Measurements from ENCODE around the gene LRRN2. TPM values are rescaled to one million over a fixed set of nuclear protein-coding genes. Genes with fewer than 3 reads are reported as not detected.

The LRRN2 gene
- total RNA-seq, 4 donors from 2014 or later, result 4.0 to 19.6 (median 7.0) TPM

GRCh38 chr1:204611036-204611435 lies 74.5 kb downstream of the LRRN2 start:
- 40 to 58% methylated on average over 1 to 3 of the region's 3 CpGs for WGBS, 2 donors (ENCODE audit: low coverage in 1 of 2)
- no peak for ATAC-seq
- no peak overlapping the region for H3K4me3 ChIP-seq
- no peaks in the 10 kb centered on the region for H3K36me3 ChIP-seq
- H3K4me1 ChIP-seq, result no peaks in the 10 kb centered on the region
- H3K27ac ChIP-seq, result no peak overlapping the region
- no peak for TF ChIP-seq POLR2A (IDR thresholded peaks at IDR 0.05)
- no peak for TF ChIP-seq CTCF (IDR thresholded peaks at IDR 0.05)
- TF ChIP-seq POLR2AphosphoS5 (IDR thresholded peaks at IDR 0.05), result no peak
- no peak for TF ChIP-seq EP300 (IDR thresholded peaks at IDR 0.05)
- no peaks in the 10 kb centered on the region for H3K9me3 ChIP-seq
- H3K27me3 ChIP-seq, result no peaks in the 10 kb centered on the region

- Histone ChIP-seq H3K36me3 (no peaks in the 10 kb centered on the region), H3K9me3 (no peaks in the 10 kb centered on the region), H3K4me1 (no peaks in the 10 kb centered on the region), H3K27me3 (no peaks in the 10 kb centered on the region), H3K4me3 (no peak overlapping the region), H3K27ac (no peak overlapping the region)
- ATAC-seq, result no peak
- TF ChIP-seq POLR2AphosphoS5 (IDR thresholded peaks at IDR 0.05) (no peak), EP300 (IDR thresholded peaks at IDR 0.05) (no peak)
- WGBS, 2 donors (ENCODE audit: low coverage in 1 of 2), result 60 to 100% methylated on average over 1 of the region's 6 CpGs
Measured at GRCh38 chr1:204607910-204608309, 77.6 kb downstream of the LRRN2 start.

GRCh38 chr1:204605791-204606190 lies 79.7 kb downstream of the LRRN2 start:
- no peak for ATAC-seq
- Histone ChIP-seq H3K27me3 (no peaks in the 10 kb centered on the region), H3K4me1 (no peaks in the 10 kb centered on the region), H3K27ac (no peak overlapping the region), H3K4me3 (no peak overlapping the region), H3K9me3 (no peaks in the 10 kb centered on the region), H3K36me3 (no peaks in the 10 kb centered on the region)
- 63 to 80% methylated on average over 1 to 4 of the region's 7 CpGs for WGBS, 2 donors (ENCODE audit: low coverage in 1 of 2)
- TF ChIP-seq POLR2A (IDR thresholded peaks at IDR 0.05), result no peak
- TF ChIP-seq EP300 (IDR thresholded peaks at IDR 0.05), result no peak
- TF ChIP-seq POLR2AphosphoS5 (IDR thresholded peaks at IDR 0.05), result no peak
- no peak for TF ChIP-seq CTCF (IDR thresholded peaks at IDR 0.05)

GRCh38 chr1:204602871-204603542 lies 82.5 kb downstream of the LRRN2 start:
- H3K9me3 ChIP-seq, result no peaks in the 10 kb centered on the region
- H3K4me3 ChIP-seq, result no peak overlapping the region
- H3K27me3 ChIP-seq, result no peaks in the 10 kb centered on the region
- H3K27ac ChIP-seq, result no peak overlapping the region
- H3K4me1 ChIP-seq, result no peaks in the 10 kb centered on the region
- 67 to 83% methylated on average over 3 to 5 of the region's 6 CpGs for WGBS, 2 donors (ENCODE audit: low coverage in 1 of 2)
- no peak for TF ChIP-seq POLR2A (IDR thresholded peaks at IDR 0.05)
- TF ChIP-seq CTCF (IDR thresholded peaks at IDR 0.05), result no peak
- no peak for TF ChIP-seq POLR2AphosphoS5 (IDR thresholded peaks at IDR 0.05)
- TF ChIP-seq EP300 (IDR thresholded peaks at IDR 0.05), result no peak
- ATAC-seq, result no peak
- no peaks in the 10 kb centered on the region for H3K36me3 ChIP-seq

- H3K36me3 ChIP-seq, result no peaks in the 10 kb centered on the region
- no peak overlapping the region for H3K27ac ChIP-seq
- no peak overlapping the region for H3K4me3 ChIP-seq
- 32 to 80% methylated on average over 1 to 4 of the region's 6 CpGs for WGBS, 2 donors (ENCODE audit: low coverage in 1 of 2)
- no peaks in the 10 kb centered on the region for H3K9me3 ChIP-seq
- ATAC-seq, result no peak
- TF ChIP-seq POLR2AphosphoS5 (IDR thresholded peaks at IDR 0.05) (no peak), EP300 (IDR thresholded peaks at IDR 0.05) (no peak), CTCF (IDR thresholded peaks at IDR 0.05) (no peak), POLR2A (IDR thresholded peaks at IDR 0.05) (no peak)
- no peaks in the 10 kb centered on the region for H3K27me3 ChIP-seq
- H3K4me1 ChIP-seq, result no peaks in the 10 kb centered on the region
Measured at GRCh38 chr1:204602111-204602579, 83.4 kb downstream of the LRRN2 start.

Measured in gastroesophageal sphincter (tissue), 4 donors.